Activated T-cell treated with anti-CD3 and anti-CD28 coated beads, Interleukin-2, amount 50 U/mL, for 72 hours (primary cell): ENCODE results near the gene VAT1. TPM values are rescaled to one million over a fixed set of nuclear protein-coding genes. Genes with fewer than 3 reads are reported as not detected.
A peak's percentile ranks its signal among the peaks of the same experiment; 100 is the strongest.

ENCODE experiments used
- ATAC-seq, 2 donors: fragments of 150-1000 bp; cut with Tn5 transposase; replicated peaks in 1 of 2; 2 replicates each; pipeline ENCODE4 v1.10.0; 2021; ENCODE audit warnings: moderate library complexity in 2 of 2, mild to moderate bottlenecking in 1 of 2
- DNase-seq, 2 donors: peaks; one replicate each; pipeline ENCODE4 v3.0.0; 2021 to 2022; ENCODE audit warnings: mixed read lengths in 1 of 2
- H3K27ac Mint-ChIP-seq: one replicate; pipeline ENCODE4 v1.8.0; 2022; ENCODE audit warnings: mild to moderate bottlenecking, moderate library complexity, mixed read lengths
- H3K27me3 Mint-ChIP-seq: one replicate; pipeline ENCODE4 v1.8.0; 2022; ENCODE audit warnings: low read depth, mixed read lengths
- H3K36me3 Mint-ChIP-seq, 2 donors: one replicate each; pipeline ENCODE4 v1.8.0; 2022; ENCODE audit warnings: mixed read lengths in 2 of 2, mild to moderate bottlenecking in 1 of 2; ENCODE audit not compliant: insufficient read depth in 2 of 2
- H3K4me1 Mint-ChIP-seq: one replicate; pipeline ENCODE4 v1.8.0; 2022; ENCODE audit warnings: low read depth, mixed read lengths
- H3K4me3 Mint-ChIP-seq, 2 donors: one replicate each; pipeline ENCODE4 v1.8.0; 2022; ENCODE audit warnings: mild to moderate bottlenecking in 2 of 2, mixed read lengths in 2 of 2, moderate library complexity in 2 of 2
- H3K9me3 Mint-ChIP-seq, 2 donors: one replicate each; pipeline ENCODE4 v1.8.0; 2022; ENCODE audit warnings: mixed read lengths in 2 of 2
- total RNA-seq, 2 donors: library from RNA; stranded (reverse); gene quantifications; one replicate each; pipeline ENCODE4 v1.2.3, GENCODE V29; 2022

VAT1 gene
- total RNA-seq, 2 donors from 2014 or later, result 13.2 to 23.2 TPM

- peak; percentile 78 to 82 for DNase-seq
- no peaks in the 10 kb centered on the region for H3K9me3 Mint-ChIP-seq
- peak within 1 kb of the TSS; percentile 64 for H3K27ac Mint-ChIP-seq
- H3K4me1 Mint-ChIP-seq, result peaks cover 19% of the 10 kb centered on the region
- peaks cover 9% of the 10 kb centered on the region for H3K27me3 Mint-ChIP-seq
- peak; percentile 61 for ATAC-seq
- H3K36me3 Mint-ChIP-seq, result no peaks in the 10 kb centered on the region
- H3K4me3 Mint-ChIP-seq, result peak within 1 kb of the TSS; percentile 82 to 96
These were observed 2.5 kb upstream of the VAT1 start, which contains the start of gene RND2 for GRCh38 chr17:43024407-43025289. RND2 (plus strand) TSS chr17:43025231; CDS start chr17:43025348, 117 bp downstream.

GRCh38 chr17:43020789-43021740, 1.1 kb downstream of the VAT1 start:
- peak overlapping the region; percentile 92 to 93 for H3K4me3 Mint-ChIP-seq
- no peaks in the 10 kb centered on the region for H3K36me3 Mint-ChIP-seq
- peaks cover 9% of the 10 kb centered on the region for H3K27me3 Mint-ChIP-seq
- H3K4me1 Mint-ChIP-seq, result peaks cover 19% of the 10 kb centered on the region
- DNase-seq (peak in 1 of 2 donors; percentile 30), ATAC-seq (no peak)
- H3K27ac Mint-ChIP-seq, result no peak overlapping the region
- no peaks in the 10 kb centered on the region for H3K9me3 Mint-ChIP-seq

DNA sequence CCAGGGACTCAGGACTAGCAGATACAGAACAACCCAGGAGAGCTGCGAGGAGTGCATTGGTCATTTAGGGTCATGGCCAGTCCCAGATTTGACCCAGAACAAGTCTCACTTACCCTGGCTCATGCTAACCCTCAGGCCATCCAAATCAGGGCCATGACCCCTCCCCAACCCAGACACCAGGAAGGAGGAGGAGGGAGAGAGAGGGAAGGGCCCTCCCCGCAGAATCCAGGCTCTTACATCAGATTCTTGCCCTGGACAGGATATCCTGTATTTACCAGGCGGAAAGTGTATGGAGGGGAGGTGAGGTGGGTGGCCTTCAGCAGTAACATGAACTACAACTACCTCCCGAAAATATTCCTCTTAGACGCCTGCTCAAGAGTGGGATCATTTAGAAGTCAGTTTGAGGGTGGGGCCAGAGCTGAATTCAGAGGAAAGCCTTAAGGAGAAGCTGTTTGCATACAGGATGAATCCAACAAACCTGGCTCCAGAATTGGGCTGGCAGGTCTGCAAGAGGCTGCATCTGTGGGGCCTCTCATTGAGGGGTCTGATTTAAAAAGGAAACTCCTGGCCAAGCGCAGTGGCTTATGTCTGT, 2.1 kb downstream of the VAT1 start:
- Mint-ChIP-seq H3K9me3 (no peaks in the 10 kb centered on the region), H3K27ac (no peak overlapping the region), H3K27me3 (peaks cover under 1% of the 10 kb centered on the region), H3K36me3 (no peaks in the 10 kb centered on the region), H3K4me3 (peak overlapping the region; percentile 92 to 93), H3K4me1 (peaks cover 15% of the 10 kb centered on the region)
- DNase-seq (no peak), ATAC-seq (no peak)

DNA sequence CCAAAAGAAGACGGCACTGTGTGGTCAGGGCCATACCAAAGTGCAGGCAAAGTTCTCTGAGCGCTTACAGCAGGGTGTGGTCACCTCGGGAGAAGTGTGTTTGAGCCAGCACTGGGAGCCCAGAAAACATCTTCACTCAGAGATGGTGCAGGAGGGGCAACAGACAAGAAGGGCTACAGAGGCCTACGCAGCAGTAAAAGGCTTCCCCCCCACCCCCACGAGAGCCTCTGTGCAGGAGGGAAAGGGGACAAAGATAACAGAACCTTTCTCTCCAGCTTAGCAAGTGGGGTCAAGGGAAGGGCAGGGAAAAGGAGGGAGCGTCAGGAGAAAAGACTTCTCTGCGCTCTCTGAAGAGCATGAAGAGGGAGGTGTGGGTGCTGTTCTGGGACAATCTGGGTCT, 2.8 kb downstream of the VAT1 start:
- no peak for DNase-seq
- Mint-ChIP-seq H3K36me3 (no peaks in the 10 kb centered on the region), H3K27ac (no peak overlapping the region), H3K4me3 (no peak overlapping the region), H3K27me3 (no peaks in the 10 kb centered on the region), H3K9me3 (no peaks in the 10 kb centered on the region), H3K4me1 (peaks cover 10% of the 10 kb centered on the region)
- ATAC-seq, result no peak

DNA sequence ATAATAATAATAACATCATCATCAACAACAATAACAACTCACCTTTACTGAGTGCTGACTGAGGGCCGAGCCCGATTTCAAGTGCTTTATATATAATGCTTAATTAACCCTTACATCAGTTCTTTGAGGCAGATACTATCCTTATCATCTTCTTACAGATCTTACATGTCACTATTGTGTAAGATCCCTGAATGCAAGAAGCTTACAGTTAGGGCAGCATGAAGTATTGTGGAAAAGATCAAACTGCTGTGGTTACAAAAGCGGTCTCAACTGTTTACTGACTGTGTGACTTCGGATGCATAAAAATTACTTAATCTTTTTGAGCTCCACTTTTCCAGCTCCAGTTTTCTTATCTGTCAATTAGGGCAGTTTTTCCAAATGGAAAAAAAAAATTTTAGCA, 3.3 kb downstream of the VAT1 start:
- Mint-ChIP-seq H3K4me3 (no peak overlapping the region), H3K27me3 (no peaks in the 10 kb centered on the region), H3K36me3 (no peaks in the 10 kb centered on the region), H3K4me1 (peaks cover 6% of the 10 kb centered on the region), H3K9me3 (no peaks in the 10 kb centered on the region), H3K27ac (no peak overlapping the region)
- ATAC-seq (no peak), DNase-seq (no peak)

- no peaks in the 10 kb centered on the region for H3K9me3 Mint-ChIP-seq
- no peak overlapping the region for H3K4me3 Mint-ChIP-seq
- no peak overlapping the region for H3K27ac Mint-ChIP-seq
- no peaks in the 10 kb centered on the region for H3K36me3 Mint-ChIP-seq
- H3K4me1 Mint-ChIP-seq, result peaks cover 6% of the 10 kb centered on the region
- DNase-seq (no peak), ATAC-seq (peak in 1 of 2 donors; percentile 14)
- no peaks in the 10 kb centered on the region for H3K27me3 Mint-ChIP-seq
These were observed 4.0 kb downstream of the VAT1 start for GRCh38 chr17:43018008-43018853.

DNA sequence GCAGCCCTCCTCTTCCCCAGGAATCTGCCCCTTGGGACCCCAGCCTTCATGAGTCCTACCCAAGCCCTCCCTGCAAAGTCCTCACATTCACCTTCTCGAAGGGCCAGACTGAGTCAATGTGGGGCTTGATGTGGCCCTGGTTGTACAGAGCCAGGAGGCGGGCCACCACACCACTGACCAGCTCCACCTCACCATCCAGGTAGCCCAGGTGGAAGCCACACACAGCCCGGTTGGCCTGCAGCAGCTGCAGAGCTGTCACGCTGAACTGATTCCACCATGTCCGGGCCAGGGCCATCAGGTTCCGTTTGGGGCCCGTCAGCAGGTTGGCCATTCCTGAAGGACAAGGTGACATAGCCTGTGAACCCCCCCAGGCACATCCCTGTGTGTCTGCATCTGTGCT, 6.0 kb downstream of the VAT1 start:
- no peak overlapping the region for H3K4me3 Mint-ChIP-seq
- no peak for DNase-seq

GRCh38 chr17:43015579-43015978, 6.6 kb downstream of the VAT1 start:
- Mint-ChIP-seq H3K27ac (no peak overlapping the region), H3K4me1 (peaks cover 2% of the 10 kb centered on the region), H3K27me3 (no peaks in the 10 kb centered on the region), H3K9me3 (no peaks in the 10 kb centered on the region), H3K4me3 (no peak overlapping the region), H3K36me3 (peaks cover 0 to 3% of the 10 kb centered on the region in 2 donors)
- no peak for DNase-seq
- no peak for ATAC-seq

More for the DNA sequence above, 6.0 kb downstream of the VAT1 start:
- H3K9me3 Mint-ChIP-seq, result no peaks in the 10 kb centered on the region
- ATAC-seq, result no peak
- peaks cover 5% of the 10 kb centered on the region for H3K4me1 Mint-ChIP-seq
- no peak overlapping the region for H3K27ac Mint-ChIP-seq
- H3K36me3 Mint-ChIP-seq, result peaks cover 0 to 3% of the 10 kb centered on the region in 2 donors
- no peaks in the 10 kb centered on the region for H3K27me3 Mint-ChIP-seq

DNA sequence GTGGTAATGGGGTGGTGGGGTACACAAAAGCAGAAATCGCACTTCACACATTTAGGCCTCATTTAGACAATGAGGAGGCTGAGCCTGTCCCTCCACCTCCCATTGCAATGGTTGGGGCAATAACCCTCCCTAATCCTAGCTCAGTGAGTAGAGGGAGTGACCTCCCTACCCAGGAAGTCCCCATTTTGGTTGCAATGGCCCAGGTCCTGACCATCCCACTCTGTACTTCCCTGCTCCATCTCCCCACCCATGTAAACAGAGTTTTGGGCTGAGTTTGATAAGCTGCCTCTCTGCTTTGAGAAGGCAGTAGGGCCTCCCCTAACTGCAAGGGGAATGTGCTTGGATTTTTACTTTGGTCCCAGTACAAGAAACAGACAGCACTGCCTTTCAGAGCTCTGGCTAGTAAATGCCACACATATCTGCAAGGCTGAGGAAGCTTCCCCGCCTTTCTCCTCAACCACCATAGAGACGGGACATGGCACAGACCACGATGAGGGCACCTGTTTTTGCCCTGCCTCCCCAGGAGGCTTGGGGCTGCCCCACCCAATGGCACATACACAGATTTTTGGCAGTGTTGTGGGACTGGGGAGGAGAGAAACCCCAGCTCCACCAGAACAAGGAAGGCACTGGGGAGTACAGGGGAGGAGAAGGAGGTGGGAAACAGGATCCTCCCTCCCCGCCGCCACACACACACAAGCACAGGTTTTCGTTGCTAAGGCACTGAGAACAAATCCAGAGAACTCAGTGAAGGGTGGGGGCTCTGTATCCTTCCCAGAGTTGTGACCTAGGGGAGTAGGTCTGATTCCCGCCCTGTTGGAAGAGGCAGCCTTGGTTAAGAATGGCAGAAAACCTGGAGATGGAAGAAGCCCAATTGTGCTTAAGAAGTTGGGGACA, 7.3 kb downstream of the VAT1 start:
- Mint-ChIP-seq H3K27ac (no peak overlapping the region), H3K27me3 (no peaks in the 10 kb centered on the region), H3K4me3 (no peak overlapping the region), H3K36me3 (peaks cover 0 to 3% of the 10 kb centered on the region in 2 donors), H3K4me1 (peaks cover 8% of the 10 kb centered on the region), H3K9me3 (no peaks in the 10 kb centered on the region)
- DNase-seq (no peak), ATAC-seq (no peak)

GRCh38 chr17:43014020-43014648, 8.1 kb downstream of the VAT1 start:
- no peak for DNase-seq
- peaks cover 11% of the 10 kb centered on the region for H3K4me1 Mint-ChIP-seq
- H3K9me3 Mint-ChIP-seq, result no peaks in the 10 kb centered on the region
- H3K36me3 Mint-ChIP-seq, result peaks cover 0 to 3% of the 10 kb centered on the region in 2 donors
- H3K27ac Mint-ChIP-seq, result no peak overlapping the region
- no peak for ATAC-seq
- H3K4me3 Mint-ChIP-seq, result no peak overlapping the region
- no peaks in the 10 kb centered on the region for H3K27me3 Mint-ChIP-seq

- H3K27me3 Mint-ChIP-seq, result no peaks in the 10 kb centered on the region
- H3K4me1 Mint-ChIP-seq, result peaks cover 19% of the 10 kb centered on the region
- no peak overlapping the region for H3K27ac Mint-ChIP-seq
- DNase-seq, result no peak
- H3K9me3 Mint-ChIP-seq, result no peaks in the 10 kb centered on the region
- H3K36me3 Mint-ChIP-seq, result peaks cover 0 to 3% of the 10 kb centered on the region in 2 donors
- ATAC-seq, result no peak
- H3K4me3 Mint-ChIP-seq, result no peak overlapping the region
These were observed 8.9 kb downstream of the VAT1 start for GRCh38 chr17:43013296-43013695.
